RPMI7951 (cell line): ENCODE results near the gene ARV1. TPM values are rescaled to one million over a fixed set of nuclear protein-coding genes. Genes with fewer than 3 reads are reported as not detected.
"Not testable (repeated sequence)": the region's sequence is repeated elsewhere in the genome, so short reads cannot be mapped to it uniquely, and the experiment has no call there.

ENCODE experiments used
- DNase-seq: peaks from one replicate; pipeline ENCODE4 v3.0.0-alpha.2; 2012; ENCODE audit warnings: low read depth
- total RNA-seq: library from RNA; depleted of rRNA; stranded (reverse); fragments of >200 nt; shearing (Covaris generic); gene quantifications from 2 replicates; pipeline ENCODE4 v1.2.3, GENCODE V29; 2014

The ARV1 gene
- total RNA-seq, 1 experiment from 2014 or later, result 38.4 TPM

DNA sequence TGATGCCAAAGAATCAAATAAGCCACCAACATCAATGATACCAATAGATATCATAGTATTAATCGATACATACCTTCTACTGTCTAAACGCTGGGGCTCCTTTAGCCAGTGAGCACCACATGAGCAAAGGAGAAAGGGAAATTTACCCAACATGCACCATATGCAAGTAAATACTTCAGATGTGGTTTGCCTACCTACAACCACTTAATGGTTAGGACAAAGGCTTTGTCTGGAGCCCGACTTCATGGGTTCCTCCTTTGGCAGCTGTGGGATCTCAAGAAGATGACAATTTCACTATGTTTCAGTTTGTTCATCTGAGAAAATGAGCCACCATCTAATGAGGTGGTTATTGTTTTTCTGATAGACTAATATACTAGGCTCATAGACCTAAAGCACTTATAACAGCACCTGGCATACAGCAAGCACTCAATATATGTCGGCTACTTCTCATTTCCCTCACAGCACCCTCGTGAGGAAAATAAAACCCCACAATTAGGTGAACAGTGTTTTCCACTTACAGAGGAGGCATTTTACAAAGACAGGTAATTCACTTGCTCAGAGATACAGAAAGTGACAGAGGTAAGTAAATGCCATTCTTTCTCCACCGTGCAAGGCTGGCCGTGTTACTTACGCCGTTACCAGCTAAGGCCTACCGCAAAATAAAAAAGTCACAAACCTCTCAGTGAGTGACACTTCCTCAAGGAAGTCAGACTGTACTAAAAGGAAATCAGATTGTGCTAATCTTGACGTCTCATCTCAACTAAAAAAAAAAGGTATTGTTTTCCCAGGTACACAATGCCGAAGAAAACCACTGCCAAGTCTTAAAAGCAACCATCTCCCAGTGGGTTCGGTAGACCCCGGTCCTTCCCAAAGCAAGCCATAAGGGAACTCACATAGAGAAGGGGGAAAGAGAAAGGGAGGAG is 1.8 kb upstream of the ARV1 start:
- DNase-seq, result no peak

DNA sequence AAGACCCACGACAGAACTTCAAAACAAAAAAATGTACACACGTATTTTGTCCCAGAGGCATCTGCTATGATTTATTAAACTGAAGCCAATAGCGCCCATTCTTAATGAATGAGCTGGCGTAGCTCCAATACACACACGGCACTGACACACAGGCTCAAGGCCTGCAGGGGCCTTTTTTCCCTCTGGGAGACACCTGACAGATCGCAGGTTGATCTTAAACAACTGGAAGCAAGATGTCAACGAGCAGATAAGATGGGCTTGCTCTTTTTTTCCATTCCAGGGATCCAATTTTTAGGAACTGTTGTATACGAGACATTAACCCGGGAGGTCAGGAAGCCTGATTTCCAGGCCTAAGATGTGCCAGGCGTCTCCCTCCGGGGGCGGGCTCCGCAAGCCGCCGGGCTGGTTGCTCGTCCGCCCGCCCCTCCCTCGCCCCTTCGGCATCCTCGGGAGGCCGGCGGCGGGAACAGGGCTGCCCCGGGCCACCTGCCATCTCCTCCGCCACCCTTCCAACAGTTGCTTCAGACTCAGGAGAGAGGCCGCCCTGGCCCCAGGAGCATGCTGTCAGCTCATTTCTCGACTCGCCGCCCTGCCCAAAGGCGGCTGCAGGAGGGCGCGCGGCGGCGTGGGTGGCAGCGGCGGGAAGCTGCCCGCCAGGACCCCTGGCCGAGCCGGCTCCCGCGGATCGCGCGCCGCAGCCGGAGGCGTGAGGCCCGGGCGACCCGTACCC is 968 bp upstream of the ARV1 start:
- peak; percentile 15 for DNase-seq

- DNase-seq, result no peak
These were observed 459 bp downstream of the ARV1 start for GRCh38 chr1:230979389-230979716.

DNA sequence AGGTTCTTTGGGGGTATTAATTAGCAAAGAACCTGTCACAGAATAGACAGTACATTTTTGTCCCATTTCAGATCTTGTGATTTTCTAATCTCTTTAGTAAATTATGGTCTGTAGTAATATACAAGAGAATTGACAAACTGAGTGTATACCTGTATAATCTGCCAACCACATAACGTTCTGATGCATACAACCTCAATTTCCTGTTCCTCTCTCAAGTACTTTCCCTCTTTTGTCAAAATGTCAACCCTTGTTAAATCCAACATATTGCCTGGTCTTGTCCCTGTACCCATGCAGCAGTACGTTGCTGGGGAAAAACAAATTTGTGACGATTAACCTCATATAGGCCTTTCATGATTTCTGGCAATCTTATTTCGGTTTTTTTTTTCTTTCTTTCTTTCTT is 1.1 kb downstream of the ARV1 start:
- DNase-seq, result no peak

- DNase-seq, result peak; percentile 3
These were observed 3.8 kb downstream of the ARV1 start for GRCh38 chr1:230982696-230983095.

DNA sequence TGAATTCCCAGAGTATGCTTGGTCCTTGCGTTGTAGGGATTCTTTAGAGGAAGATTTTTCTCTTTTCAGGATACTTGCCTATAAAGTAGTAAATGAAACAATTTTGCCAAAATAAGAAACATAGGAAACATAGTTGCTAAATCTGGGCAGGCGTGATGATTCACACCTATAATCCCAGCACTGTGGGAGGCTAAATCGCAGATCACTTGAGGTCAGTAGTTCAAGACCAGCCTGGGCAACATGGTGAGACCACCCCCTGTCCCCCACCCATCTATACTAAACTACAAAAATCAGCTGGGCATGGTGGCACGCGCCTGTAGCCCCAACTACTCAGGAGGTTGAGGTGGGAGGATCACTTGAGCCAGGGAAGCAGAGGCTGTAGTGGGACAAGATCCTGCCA is 4.9 kb downstream of the ARV1 start:
- DNase-seq, result no peak

- not testable (repeated sequence) for DNase-seq
These were observed 6.0 kb downstream of the ARV1 start for GRCh38 chr1:230984622-230985515.

DNA sequence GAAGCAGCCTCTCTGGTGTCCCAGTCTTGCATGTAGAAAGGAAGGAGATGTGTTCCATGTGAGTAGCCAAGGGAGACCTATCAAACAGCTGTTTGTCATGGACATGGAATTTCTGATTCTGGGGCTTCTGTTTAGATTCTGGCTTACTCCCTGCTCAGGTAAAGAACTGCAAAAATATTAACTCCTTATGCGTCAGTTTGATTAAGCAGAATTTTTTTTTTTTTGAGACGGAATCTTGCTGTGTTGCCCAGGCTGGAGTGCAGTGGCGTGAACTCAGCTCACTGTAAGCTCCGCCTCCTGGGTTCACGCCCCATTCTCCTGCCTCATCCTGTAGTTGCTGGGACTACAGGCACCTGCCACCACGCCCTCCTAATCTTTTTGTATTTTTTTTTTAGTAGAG is 6.8 kb downstream of the ARV1 start:
- DNase-seq, result no peak

GRCh38 chr1:230986976-230987375 is 8.1 kb downstream of the ARV1 start:
- peak; percentile 85 for DNase-seq

- no peak for DNase-seq
These were observed 8.6 kb downstream of the ARV1 start for GRCh38 chr1:230987448-230987847.

DNA sequence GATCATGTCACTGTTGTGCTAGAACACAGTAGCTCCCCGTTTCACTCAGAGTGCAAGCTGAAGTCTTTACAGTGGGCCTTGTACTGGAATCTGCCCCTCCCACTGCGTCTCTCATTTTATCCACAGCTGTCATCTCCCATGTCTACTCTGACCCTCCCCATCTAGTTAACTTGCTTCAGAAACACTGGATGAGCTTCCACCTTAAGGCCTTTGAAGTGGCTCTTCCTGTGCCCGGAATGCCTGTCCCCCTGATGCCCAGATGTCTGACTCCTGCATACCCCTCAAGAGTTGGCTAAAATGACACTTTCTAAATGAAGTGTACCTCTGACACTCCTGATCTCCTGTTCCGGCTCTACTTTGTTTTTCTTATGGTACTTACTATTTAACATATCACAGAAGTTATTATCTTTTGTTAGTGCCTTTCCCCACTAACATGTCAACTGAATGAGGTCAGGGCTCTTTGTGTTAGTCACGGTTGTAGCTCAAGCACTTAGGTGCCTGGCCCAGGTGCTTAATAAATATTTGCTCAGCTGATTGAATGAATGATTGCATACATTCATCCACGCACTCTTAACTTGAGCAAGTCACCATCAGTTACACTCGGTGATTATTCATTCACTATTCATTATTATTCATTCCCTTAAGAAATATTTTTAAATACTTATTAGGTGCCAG is 13.3 kb downstream of the ARV1 start:
- DNase-seq, result no peak

- no peak for DNase-seq
These were observed 16.0 kb downstream of the ARV1 start for GRCh38 chr1:230994860-230995259.

DNA sequence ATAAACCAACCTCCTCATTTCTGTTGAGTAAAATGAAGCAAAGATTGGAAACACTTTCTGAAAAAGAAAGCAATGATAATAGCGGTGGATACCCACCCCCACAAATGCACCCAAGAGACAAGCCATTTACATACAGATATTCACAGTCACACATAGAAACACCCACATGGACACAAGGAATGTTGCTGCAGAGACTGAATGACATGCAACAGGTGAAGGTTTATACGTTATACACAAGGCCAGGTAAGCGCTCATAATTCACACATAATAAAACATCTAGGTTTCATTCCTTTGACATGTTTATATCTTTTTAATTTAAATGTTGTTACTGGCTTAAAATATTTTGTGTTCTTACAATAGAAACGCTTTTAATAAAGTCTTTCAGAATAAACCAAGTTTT is 21.3 kb downstream of the ARV1 start:
- no peak for DNase-seq

GRCh38 chr1:231000639-231001038 is 21.7 kb downstream of the ARV1 start:
- DNase-seq, result no peak

DNA sequence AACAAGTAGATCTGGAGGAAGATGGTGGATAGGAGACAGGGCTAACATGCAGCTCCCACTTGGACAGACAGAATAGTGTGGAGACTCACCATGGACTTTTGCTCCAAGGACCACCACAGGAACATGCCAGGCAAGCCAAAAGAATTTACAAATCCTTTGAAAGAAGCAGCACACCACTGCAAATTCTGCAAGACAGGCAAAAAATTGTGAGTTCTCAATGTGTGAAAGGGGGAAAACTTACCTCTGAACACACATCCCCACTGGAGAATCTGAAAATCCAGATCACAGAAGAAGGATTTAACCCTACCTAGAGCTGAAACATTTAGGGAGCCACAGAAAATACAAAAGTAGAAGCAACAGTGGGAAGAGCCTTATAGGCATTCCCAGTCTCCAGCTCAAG is 23.0 kb downstream of the ARV1 start:
- no peak for DNase-seq

GRCh38 chr1:231007535-231007934 is 28.6 kb downstream of the ARV1 start:
- not testable (repeated sequence) for DNase-seq

GRCh38 chr1:231011360-231011759 is 32.5 kb downstream of the ARV1 start:
- no peak for DNase-seq

GRCh38 chr1:231011963-231012362 is 33.1 kb downstream of the ARV1 start:
- no peak for DNase-seq

GRCh38 chr1:231013391-231014015 is 34.6 kb downstream of the ARV1 start:
- DNase-seq, result no peak

GRCh38 chr1:231016234-231016633 is 37.3 kb downstream of the ARV1 start:
- no peak for DNase-seq

- DNase-seq, result no peak
These were observed 38.1 kb downstream of the ARV1 start for GRCh38 chr1:231016966-231017365.
